SK-N-SH treated with all-trans-retinoic acid at 6 μM for 48 hours (cell line): ENCODE results near the gene DLG5.

Source experiments
- ATAC-seq: fragments of 200-7000 bp; cut with Tn5 transposase; 3 replicates; pipeline ENCODE4 v1.9.1; 2020; ENCODE audit warnings: mild to moderate bottlenecking, moderate library complexity
- BACH2 ChIP-seq: fragments of 250-450 bp; sonication (Bioruptor Pico); IDR thresholded peaks from 2 replicates; pipeline ENCODE4 v1.9.0; 2021; ENCODE audit warnings: mild to moderate bottlenecking, borderline replicate concordance
- CREB5 ChIP-seq: fragments of 250-450 bp; sonication (Bioruptor Pico); IDR thresholded peaks from 2 replicates; pipeline ENCODE4 v1.5.1; 2020; ENCODE audit warnings: low read depth, mild to moderate bottlenecking, moderate library complexity
- CSDC2 ChIP-seq: fragments of 250-450 bp; sonication (Bioruptor Pico); IDR thresholded peaks from 2 replicates; pipeline ENCODE4 v1.5.0; 2020; ENCODE audit warnings: mild to moderate bottlenecking, moderate library complexity
- GLIS3 ChIP-seq: fragments of 250-450 bp; sonication (Bioruptor Pico); IDR thresholded peaks from 2 replicates; pipeline ENCODE4 v1.5.0; 2020; ENCODE audit warnings: mild to moderate bottlenecking, moderate library complexity
- ISL1 ChIP-seq: fragments of 250-450 bp; sonication (Bioruptor Pico); IDR thresholded peaks from 2 replicates; pipeline ENCODE4 v2.1.2; 2022; ENCODE audit warnings: mild to moderate bottlenecking, moderate library complexity
- PATZ1 ChIP-seq: fragments of 250-450 bp; sonication (Bioruptor Pico); IDR thresholded peaks from 2 replicates; pipeline ENCODE4 v1.8.0; 2020; ENCODE audit warnings: mild to moderate bottlenecking, moderate library complexity, borderline replicate concordance
- POU6F1 ChIP-seq: fragments of 250-450 bp; sonication (Bioruptor Pico); IDR thresholded peaks from 2 replicates; pipeline ENCODE4 v1.8.0; 2021; ENCODE audit warnings: low read depth, mild to moderate bottlenecking, moderate library complexity, borderline replicate concordance
- SNAI2 ChIP-seq: fragments of 250-450 bp; sonication (Bioruptor Pico); IDR thresholded peaks from 2 replicates; pipeline ENCODE4 v1.5.0; 2020; ENCODE audit warnings: mild to moderate bottlenecking, moderate library complexity
- TCF4 ChIP-seq: fragments of 250-450 bp; sonication (Bioruptor Pico); IDR thresholded peaks from 2 replicates; pipeline ENCODE4 v1.8.0; 2021; ENCODE audit warnings: mild to moderate bottlenecking, moderate library complexity, borderline replicate concordance
- TOX ChIP-seq: fragments of 250-450 bp; sonication (Bioruptor Pico); IDR thresholded peaks from 2 replicates; pipeline ENCODE4 v1.8.0; 2021; ENCODE audit warnings: mild to moderate bottlenecking, moderate library complexity, borderline replicate concordance
- TSHZ2 ChIP-seq: fragments of 250-450 bp; sonication (Bioruptor Pico); IDR thresholded peaks from 2 replicates; pipeline ENCODE4 v1.5.0; 2020; ENCODE audit warnings: mild to moderate bottlenecking, moderate library complexity
- ZC3H10 ChIP-seq: fragments of 250-450 bp; sonication (Bioruptor Pico); IDR thresholded peaks from 2 replicates; pipeline ENCODE4 v1.5.1; 2021; ENCODE audit warnings: mild to moderate bottlenecking, moderate library complexity
- ZFP3 ChIP-seq: fragments of 250-450 bp; sonication (Bioruptor Pico); IDR thresholded peaks from 2 replicates; pipeline ENCODE4 v1.5.0; 2020; ENCODE audit warnings: mild to moderate bottlenecking, moderate library complexity
- ZFP30 ChIP-seq: fragments of 450-650 bp; formaldehyde crosslinking; IDR thresholded peaks from 2 replicates; pipeline ENCODE4 v1.5.0; 2022; ENCODE audit warnings: mild to moderate bottlenecking, moderate library complexity
- ZNF565 ChIP-seq: fragments of 450-650 bp; formaldehyde crosslinking; conservative IDR thresholded peaks from 2 replicates; pipeline ENCODE4 v1.5.0; 2020; ENCODE audit warnings: low read depth, mild to moderate bottlenecking, moderate library complexity
- ZNF70 ChIP-seq: fragments of 450-650 bp; formaldehyde crosslinking; IDR thresholded peaks from 2 replicates; pipeline ENCODE4 v1.5.0; 2020; ENCODE audit warnings: mild to moderate bottlenecking, moderate library complexity
- ZNF8 ChIP-seq: fragments of 450-650 bp; formaldehyde crosslinking; IDR thresholded peaks from 2 replicates; pipeline ENCODE4 v1.5.0; 2020; ENCODE audit warnings: mild to moderate bottlenecking, moderate library complexity

The DLG5 gene

GRCh38 chr10:77833225-77833624 is 93.3 kb downstream of the DLG5 start:
- TF ChIP-seq ZNF565 (CRISPR knock-in tag) (no peak), ZFP30 (no peak)
- no peak for ATAC-seq

GRCh38 chr10:77832238-77832637 is 94.3 kb downstream of the DLG5 start:
- no peak for ATAC-seq
- no peak for TF ChIP-seq PATZ1 (CRISPR knock-in tag)
- TF ChIP-seq ZNF70 (CRISPR knock-in tag), result no peak
- no peak for TF ChIP-seq CREB5 (CRISPR knock-in tag)
- no peak for TF ChIP-seq ZC3H10 (CRISPR knock-in tag)
- TF ChIP-seq POU6F1 (CRISPR knock-in tag), result no peak
- TF ChIP-seq ISL1, result no peak
- no peak for TF ChIP-seq ZNF8 (CRISPR knock-in tag)
- TF ChIP-seq ZFP30, result no peak
- no peak for TF ChIP-seq ZFP3
- no peak for TF ChIP-seq SNAI2 (CRISPR knock-in tag)
- no peak for TF ChIP-seq TOX (CRISPR knock-in tag)
- no peak for TF ChIP-seq TSHZ2 (CRISPR knock-in tag)
- TF ChIP-seq TCF4 (CRISPR knock-in tag), result no peak
- TF ChIP-seq GLIS3 (CRISPR knock-in tag), result no peak
- TF ChIP-seq, all 23 proteins: peak for 0

DNA sequence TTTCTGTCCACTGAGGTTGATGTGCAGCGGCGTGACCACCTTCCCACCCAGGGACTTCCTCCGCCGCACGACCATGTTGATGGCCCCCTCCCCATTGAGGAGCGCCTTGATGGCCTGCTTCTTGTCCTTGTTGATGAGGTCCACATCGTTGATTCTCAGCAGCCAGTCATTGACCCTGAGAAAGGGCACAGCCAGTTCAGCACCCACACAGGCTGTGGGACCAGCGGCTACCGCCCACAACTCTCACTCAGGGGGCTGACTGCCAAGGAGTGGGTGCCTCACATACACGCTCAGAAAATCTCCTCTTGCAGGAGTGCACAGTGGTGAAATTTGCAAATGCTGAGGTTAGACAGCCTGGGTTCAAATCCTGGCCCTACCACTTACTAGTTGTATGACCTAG is 97.2 kb downstream of the DLG5 start:
- TF ChIP-seq CREB5 (CRISPR knock-in tag) (no peak), ZC3H10 (CRISPR knock-in tag) (no peak), ZNF70 (CRISPR knock-in tag) (no peak), TCF4 (CRISPR knock-in tag) (no peak), BACH2 (no peak), CSDC2 (CRISPR knock-in tag) (no peak), TSHZ2 (CRISPR knock-in tag) (no peak), GLIS3 (CRISPR knock-in tag) (no peak)
- TF ChIP-seq, all 23 proteins: peak for 0
- ATAC-seq, result no peak
